Stimulated activated naive CD4-positive, alpha-beta T cell treated with Interleukin-2 at 50 U/mL for 16 hours (primary cell): ENCODE measurements around the gene RBM33.

Source experiments
- DNase-seq: peaks from one replicate; lab custom pipeline; 2025; lab: John Stamatoyannopoulos, UW

Gene RBM33

DNA sequence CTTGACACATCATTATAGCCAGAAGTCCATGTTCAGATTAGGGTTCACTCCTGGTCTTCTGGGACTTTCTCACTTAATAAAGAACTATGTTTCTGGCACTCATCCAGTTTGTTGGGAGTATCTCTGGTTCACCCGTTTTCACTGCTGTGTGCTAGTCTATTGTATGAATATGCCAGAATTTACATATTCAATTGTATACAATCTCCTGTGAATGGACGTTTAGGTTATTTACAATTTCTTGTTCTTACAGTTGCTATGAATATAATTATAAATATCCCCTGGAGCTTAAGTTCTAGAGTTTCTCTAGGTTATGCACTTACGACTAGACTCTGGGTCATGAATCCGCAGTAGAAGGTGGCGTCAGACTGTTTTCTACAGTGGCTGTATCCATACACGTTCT is 20.0 kb upstream of the RBM33 start:
- DNase-seq: no peak

GRCh38 chr7:155625557-155625956 is 18.9 kb upstream of the RBM33 start:
- no peak for DNase-seq

DNA sequence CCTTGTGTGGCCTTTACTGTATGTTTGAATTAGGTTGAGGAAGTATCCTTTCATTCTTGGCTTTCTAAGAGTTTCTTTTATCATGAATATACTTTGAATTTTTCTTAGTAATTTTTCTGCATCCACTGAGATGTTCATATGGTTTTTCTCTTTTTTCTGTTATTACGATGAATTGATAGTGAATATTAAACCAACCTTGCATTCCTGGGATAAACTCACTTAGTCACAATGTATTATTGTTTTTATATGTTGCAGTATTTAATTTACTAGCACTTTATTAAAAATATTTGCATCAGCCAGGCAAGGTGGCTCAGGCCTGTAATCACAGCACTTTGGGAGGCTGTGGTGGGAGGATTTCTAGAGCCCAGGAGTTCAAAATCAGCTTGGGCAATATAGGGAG is 15.3 kb upstream of the RBM33 start:
- no peak for DNase-seq

DNA sequence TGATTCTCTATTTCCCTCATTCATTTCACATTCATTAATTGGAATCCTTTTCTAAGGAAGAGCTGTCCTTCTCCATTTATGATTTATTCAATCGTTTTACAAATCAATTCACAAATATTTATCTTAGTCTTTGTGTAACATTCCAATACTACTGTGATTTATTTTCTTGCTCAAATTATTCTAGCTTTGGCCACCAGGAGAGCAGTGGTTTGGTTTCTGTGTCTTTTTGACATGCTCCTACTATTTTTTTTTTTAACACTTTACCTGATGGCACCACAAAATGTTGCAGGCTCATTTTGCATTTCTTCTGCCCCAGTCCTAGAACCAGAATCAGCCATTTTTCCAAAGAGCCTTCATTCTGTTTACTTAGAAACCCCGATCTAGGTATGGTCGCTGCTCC is 13.3 kb upstream of the RBM33 start:
- DNase-seq: no peak

- DNase-seq: no peak
These were observed 8.6 kb upstream of the RBM33 start for GRCh38 chr7:155635817-155636216.

GRCh38 chr7:155637155-155637554 is 7.3 kb upstream of the RBM33 start:
- no peak for DNase-seq

DNA sequence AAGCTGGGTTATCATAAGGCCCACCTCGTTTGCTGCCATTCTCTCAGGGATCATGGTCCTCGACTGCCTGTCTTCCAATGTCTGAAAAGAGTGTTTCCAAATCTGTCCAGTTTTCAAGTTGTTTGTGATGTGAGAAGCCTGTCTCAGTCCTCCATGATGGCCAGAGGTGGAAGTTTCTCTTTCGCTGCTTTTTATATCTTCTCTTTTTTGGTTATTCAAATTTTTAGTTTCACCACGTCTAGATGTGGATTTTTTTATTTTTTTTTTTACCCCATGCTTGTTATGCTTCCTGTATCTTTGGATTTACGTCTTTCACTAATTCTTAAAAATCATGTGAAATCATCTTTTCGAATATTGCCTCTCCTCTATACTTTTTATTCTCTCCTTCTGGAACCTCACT is 6.1 kb upstream of the RBM33 start:
- DNase-seq: no peak

DNA sequence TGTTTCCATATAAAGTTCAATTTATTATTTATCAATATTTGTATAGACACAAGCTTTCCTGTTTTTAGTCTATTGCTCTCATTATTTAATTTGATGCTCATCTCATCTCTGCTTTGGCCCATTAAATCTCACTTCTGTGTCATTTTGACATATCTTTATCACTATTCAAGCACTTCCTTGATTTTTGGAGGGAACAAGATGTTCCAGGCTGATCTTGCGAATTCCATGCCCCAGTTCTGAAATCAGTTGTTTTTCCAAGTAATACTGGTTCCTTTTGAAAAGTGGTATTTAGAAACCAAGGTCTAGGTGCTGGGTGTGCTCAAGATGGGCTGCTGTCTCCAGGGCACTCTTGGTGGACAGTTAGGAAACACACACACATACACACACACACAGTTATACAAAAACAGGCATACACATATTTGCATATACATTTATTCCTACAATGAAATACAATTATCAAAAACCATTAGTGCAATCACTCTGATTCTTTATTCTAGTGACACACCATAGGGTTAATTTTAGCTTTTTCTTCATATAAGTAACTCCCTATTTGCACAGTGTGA is 4.4 kb upstream of the RBM33 start:
- DNase-seq: no peak

GRCh38 chr7:155640629-155641028 is 3.8 kb upstream of the RBM33 start:
- DNase-seq: no peak

- no peak for DNase-seq
These were observed 670 bp upstream of the RBM33 start for GRCh38 chr7:155643804-155644177.

DNA sequence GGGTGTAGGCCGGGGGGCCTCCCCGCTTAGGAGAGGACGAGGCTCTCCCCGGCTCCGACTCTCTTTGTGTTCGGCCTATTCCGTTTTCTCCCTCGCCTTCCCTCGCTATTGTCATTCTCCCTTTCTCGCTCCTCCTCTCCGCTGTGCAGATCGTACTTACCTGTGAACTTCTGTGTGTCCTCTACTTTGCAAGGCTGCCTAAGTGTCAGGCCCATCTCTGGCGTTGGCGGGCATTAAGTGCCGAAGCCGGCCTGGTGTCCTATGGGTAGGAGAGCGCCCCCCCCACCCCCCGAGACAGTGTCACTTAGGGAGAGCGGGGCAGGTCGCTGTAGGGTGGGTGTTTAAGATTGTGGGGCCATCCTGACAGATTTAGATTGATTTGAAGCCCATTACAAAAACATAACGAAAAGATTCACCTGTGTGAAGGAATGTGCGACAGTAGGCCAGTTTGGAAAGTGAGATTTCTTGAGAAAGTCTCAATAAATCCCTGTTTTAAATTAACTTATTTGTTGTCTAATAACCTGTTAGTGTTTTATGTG is 579 bp downstream of the RBM33 start:
- DNase-seq: peak; percentile 52

- no peak for DNase-seq
These were observed 1.2 kb downstream of the RBM33 start for GRCh38 chr7:155645662-155646061.

DNA sequence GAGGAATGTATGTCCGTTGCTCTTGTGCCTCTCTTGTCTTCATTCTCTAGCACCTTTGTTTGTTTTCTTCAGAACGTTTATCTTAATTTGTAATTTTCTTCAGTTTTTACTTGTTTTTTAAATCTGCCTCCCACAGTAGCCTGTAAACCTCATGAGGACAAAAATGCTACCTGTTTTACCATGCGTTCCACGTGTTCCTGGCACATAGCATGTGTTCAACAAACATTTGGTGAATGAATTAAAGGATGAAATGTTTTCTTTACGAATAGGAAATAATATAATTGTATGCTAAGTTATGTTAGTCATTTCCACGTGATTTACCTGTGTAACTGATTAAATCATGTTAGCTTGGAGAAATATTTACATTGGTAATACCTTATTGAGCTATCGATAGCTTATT is 2.2 kb downstream of the RBM33 start:
- DNase-seq: no peak

DNA sequence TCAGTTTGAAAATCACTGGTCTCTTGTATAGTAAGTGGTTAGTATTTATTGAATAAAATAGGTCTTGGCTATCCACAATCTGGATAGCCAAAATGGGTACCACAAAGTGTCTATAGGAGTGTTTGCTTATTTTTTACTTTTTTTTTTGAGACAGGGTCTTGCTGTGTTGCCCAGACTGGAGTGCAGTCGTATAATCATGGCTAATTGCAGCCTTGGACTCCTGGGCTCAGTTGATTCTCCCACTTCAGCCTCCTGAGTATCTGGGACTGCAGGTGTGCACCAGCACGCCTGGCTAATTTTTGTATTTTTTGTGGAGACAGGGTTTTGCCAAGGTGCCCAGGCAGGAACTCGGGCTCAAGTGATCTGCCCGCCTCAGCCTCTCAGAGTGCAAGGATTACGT is 2.8 kb downstream of the RBM33 start:
- DNase-seq: no peak

DNA sequence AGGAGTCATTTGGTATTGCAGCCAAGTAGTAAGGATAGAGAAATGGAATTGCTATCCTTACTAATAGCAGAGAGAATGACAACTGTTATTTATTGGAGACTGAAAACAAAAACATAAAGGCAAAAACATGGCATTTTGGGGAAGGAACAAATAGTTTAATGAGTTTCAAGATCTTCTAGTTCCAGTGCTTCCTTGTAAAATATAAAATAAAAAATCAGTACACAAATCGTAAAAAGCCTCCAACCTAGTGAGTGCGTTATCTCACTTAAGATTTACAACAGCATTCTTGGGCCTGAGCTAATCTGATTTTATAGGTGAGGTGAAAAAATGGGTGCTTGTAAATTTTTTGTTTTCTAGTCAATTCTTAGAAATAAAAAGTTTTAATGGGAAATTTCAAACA is 3.3 kb downstream of the RBM33 start:
- DNase-seq: no peak

GRCh38 chr7:155648752-155649339 is 4.4 kb downstream of the RBM33 start:
- DNase-seq: no peak

- DNase-seq: no peak
These were observed 5.1 kb downstream of the RBM33 start for GRCh38 chr7:155649588-155649987.

DNA sequence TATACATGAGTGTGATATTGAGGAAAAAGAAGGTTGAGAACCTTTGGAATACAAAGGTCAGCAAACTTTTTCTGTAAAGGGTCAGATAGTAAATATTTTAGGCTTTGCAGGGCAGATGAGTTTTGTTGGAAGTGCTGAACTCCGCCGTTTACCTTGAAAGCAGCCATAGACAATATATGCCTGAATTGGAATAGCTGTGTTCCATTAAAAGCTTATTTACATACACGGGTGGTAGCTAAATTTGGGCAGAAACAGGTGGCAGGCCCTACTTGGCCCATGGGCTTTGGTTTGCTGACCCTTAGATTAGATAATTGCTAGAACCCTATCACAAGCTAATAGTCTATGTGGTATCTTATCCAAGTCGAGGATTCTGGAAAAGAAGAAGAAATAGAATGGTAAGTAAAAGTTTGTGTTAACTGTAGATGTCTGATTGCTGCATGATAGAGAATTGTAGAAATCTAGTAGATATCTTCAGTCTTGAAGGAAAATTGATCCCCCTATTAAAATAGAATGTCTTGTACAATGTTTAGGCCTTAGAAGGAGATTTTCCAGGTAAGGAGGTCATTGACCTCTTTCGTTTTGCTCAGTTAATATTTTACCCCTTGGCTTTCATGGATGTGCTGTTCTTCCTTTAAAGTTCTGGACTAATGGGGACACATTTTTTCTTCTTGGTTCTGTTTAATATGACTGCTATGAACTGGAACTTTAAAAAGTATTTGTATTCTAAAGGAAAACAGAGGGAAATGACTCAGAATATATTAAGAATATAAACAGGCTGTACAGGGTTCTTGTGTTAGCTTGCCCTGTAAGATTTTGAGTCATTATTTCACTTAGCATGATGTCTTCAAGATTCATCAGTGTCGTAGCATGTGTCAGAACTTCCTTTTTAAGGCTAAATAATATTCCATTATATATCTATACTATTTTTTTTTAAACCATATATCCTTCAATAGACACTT is 8.0 kb downstream of the RBM33 start:
- no peak for DNase-seq

DNA sequence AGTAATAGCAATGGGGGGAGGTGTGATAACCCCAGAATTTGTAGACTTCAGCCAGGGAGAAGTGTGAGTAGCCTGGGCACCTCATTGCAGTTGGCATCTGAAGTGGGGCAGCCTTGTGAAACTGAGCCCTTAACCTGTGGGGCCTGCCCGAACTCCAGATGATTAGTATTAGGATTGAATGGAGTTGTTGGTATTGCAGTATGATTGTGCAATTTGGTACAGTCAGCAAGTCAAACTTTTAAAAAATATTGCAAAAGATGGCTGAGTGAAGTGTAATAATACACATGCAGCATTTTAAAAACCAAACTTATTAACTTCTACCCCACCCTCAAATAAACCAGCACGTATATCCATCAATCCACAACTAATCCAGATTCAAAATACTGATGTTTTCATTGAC is 9.3 kb downstream of the RBM33 start:
- DNase-seq: no peak

DNA sequence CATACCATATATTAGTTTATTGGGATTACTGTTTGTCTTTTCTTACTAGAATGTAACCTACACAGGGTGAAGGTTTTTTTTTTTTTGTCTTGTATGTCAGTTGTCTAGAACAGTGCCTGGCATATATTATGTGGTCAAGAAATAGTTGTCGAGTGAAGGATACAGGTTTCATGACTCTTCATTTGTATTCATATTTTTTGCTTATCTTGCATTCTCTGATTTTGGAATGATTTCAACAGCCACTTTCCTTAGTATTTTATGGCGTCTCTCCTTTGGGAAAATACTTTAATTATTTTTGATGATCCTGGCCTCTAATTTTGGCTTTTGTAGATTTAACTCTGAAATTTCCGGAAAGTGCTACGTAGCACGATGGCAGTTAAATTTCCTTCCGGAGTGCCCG is 12.4 kb downstream of the RBM33 start:
- no peak for DNase-seq

DNA sequence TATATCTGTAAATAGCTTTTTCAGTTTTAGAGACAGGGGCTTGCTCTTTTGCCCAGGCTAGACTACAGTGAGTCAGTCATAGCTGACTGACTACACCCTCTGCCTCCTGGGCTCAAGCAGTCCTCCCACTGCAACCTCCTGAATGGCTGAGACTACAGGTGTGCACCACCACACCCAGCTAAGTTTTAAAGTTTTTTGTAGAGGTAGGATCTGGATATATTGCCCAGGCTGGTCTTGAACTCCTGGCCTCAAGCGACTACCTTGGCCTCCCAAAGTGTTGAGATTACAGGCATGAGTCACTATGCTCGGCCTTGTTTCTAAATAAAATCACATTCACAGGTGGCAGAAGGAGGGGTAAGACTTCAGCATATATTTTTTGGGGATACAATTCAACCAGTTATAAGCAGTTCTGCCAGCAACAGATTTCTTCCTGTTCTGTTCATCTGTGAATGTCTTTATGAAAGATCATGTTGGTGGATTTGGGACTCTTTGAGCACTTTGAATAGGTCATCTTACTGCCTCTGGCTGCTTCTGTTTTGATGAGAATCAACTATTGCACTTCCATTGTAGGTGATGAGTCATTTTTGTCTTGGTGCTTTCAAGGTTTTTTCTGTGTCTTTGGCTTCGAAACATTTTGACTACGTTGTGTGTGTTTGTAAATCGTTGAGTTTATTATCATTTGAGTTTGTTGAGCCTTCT is 15.7 kb downstream of the RBM33 start:
- DNase-seq: no peak

- no peak for DNase-seq
These were observed 16.3 kb downstream of the RBM33 start for GRCh38 chr7:155660758-155661093.
